Gastrocnemius medialis (tissue), 4 donors: ENCODE measurements around the gene CBX6.

ENCODE experiments used
- CTCF ChIP-seq, 5 experiments: fragments of 450-650 bp in 3 of 5; fragments of 200-600 bp in 2 of 5; sonication (generic) in 2 of 5; IDR thresholded peaks in 4 of 5; conservative IDR thresholded peaks in 1 of 5; 1 replicate in 4 of 5; 2 replicates in 1 of 5; pipeline ENCODE4 v1.5.1; 2016 to 2019; ENCODE audit warnings: antibody characterized with exemption in 5 of 5, mild to moderate bottlenecking in 3 of 5, moderate library complexity in 3 of 5
- POLR2A ChIP-seq, 2 donors: fragments of 450-650 bp; IDR thresholded peaks; one replicate each; pipeline ENCODE4 v1.6.1; 2017; ENCODE audit warnings: antibody characterized with exemption in 2 of 2, mild to moderate bottlenecking in 2 of 2, moderate library complexity in 2 of 2

- no peak for TF ChIP-seq CTCF (IDR thresholded peaks at IDR 0.05 in 4 of 5, conservative IDR thresholded peaks at IDR 0.05 in 1 of 5)
- TF ChIP-seq POLR2A (IDR thresholded peaks at IDR 0.05): no peak
These were observed 19.2 kb upstream of the CBX6 start for GRCh38 chr22:38891256-38891655.
